ENCODE measurements around the gene BAIAP3.

The BAIAP3 gene

DNA sequence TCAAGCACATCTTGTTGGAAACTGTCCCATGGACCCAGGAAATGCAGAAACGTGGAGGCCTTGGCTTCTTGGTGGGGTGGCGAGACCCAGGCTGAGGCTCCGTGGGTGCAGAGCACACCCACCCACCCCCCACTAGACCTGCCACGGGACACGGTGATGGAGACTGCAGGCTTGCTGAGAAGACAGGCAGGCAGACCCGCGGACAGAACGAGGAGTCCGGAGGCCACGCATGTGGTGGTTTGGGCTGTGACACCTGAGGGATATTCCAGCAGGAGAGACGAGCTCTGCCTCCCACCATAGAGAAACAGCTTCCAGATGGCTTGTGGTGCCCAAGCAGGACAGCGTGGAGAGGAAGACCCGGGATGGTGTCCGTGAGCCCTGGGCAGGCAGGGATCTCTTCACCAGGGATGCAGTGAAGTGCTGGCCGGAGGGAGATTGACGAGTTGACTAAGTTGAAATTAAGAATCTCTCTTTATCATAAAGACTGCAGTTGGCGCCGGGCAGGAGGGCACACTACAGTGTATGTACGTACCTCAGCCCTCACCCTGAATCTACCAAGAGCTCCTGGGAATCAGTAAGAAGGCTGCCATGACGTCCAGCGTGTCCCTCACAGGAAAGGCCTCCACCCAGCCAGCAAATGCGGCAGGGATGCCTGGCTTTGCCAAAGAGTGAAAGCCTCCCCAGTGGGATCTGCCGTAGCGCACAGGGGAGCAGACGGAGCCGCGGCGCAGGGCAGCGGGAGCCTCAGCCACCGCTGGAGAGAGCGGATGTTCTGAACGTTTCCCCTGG lies 15.8 kb upstream of the BAIAP3 start:
- in situ Hi-C loops (cut with MboI; ENCODE audit: low sequenced_read_pairs) = no loop called here
- Histone ChIP-seq H3K27me3 (ENCODE audit: low read depth) (no peaks in the 10 kb centered on the region), H3K36me3 (replicated peaks) (peaks cover 84% of the 10 kb centered on the region), H3K4me1 (no peaks in the 10 kb centered on the region), H3K4me3 (no peak overlapping the region), H3K9me3 (no peaks in the 10 kb centered on the region)
- no peak for DNase-seq (ENCODE audit: low spot score in 2 of 2)

GRCh38 chr16:1318268-1318545 lies 15.2 kb upstream of the BAIAP3 start:
- Histone ChIP-seq H3K27me3 (ENCODE audit: low read depth) (no peaks in the 10 kb centered on the region), H3K4me3 (no peak overlapping the region), H3K9me3 (no peaks in the 10 kb centered on the region), H3K4me1 (no peaks in the 10 kb centered on the region), H3K36me3 (replicated peaks) (peaks cover 81% of the 10 kb centered on the region)
- in situ Hi-C loops (cut with MboI; ENCODE audit: low sequenced_read_pairs) = no loop called here
- no peak for DNase-seq (ENCODE audit: low spot score in 2 of 2)

- peaks cover 83% of the 10 kb centered on the region for H3K36me3 ChIP-seq (replicated peaks)
- no peaks in the 10 kb centered on the region for H3K4me1 ChIP-seq
- H3K9me3 ChIP-seq = no peaks in the 10 kb centered on the region
- H3K4me3 ChIP-seq = no peak overlapping the region
- no peaks in the 10 kb centered on the region for H3K27me3 ChIP-seq (ENCODE audit: low read depth)
- in situ Hi-C loops (cut with MboI; ENCODE audit: low sequenced_read_pairs) = no loop called here
- no peak for DNase-seq (ENCODE audit: low spot score in 2 of 2)
These were observed 14.4 kb upstream of the BAIAP3 start for GRCh38 chr16:1319041-1319440.

- Histone ChIP-seq H3K4me3 (no peak overlapping the region), H3K27me3 (ENCODE audit: low read depth) (no peaks in the 10 kb centered on the region), H3K4me1 (no peaks in the 10 kb centered on the region), H3K9me3 (no peaks in the 10 kb centered on the region), H3K36me3 (replicated peaks) (peaks cover 81% of the 10 kb centered on the region)
- DNase-seq (ENCODE audit: low spot score in 2 of 2) = no peak
- in situ Hi-C loops (cut with MboI; ENCODE audit: low sequenced_read_pairs) = no loop called here
These were observed 13.3 kb upstream of the BAIAP3 start for GRCh38 chr16:1320097-1320496.

- DNase-seq (ENCODE audit: low spot score in 2 of 2) = no peak
- Histone ChIP-seq H3K4me1 (no peaks in the 10 kb centered on the region), H3K9me3 (no peaks in the 10 kb centered on the region), H3K36me3 (replicated peaks) (peaks cover 75% of the 10 kb centered on the region), H3K4me3 (no peak overlapping the region), H3K27me3 (ENCODE audit: low read depth) (no peaks in the 10 kb centered on the region)
- in situ Hi-C loops (cut with MboI; ENCODE audit: low sequenced_read_pairs) = no loop called here
These were observed 12.7 kb upstream of the BAIAP3 start for GRCh38 chr16:1320658-1321240.

GRCh38 chr16:1322407-1322806 lies 11.0 kb upstream of the BAIAP3 start:
- DNase-seq (ENCODE audit: low spot score in 2 of 2) = no peak
- Histone ChIP-seq H3K27me3 (ENCODE audit: low read depth) (no peaks in the 10 kb centered on the region), H3K4me3 (no peak overlapping the region), H3K36me3 (replicated peaks) (peaks cover 59% of the 10 kb centered on the region), H3K4me1 (no peaks in the 10 kb centered on the region), H3K9me3 (no peaks in the 10 kb centered on the region)
- in situ Hi-C loops (cut with MboI; ENCODE audit: low sequenced_read_pairs) = no loop called here

DNA sequence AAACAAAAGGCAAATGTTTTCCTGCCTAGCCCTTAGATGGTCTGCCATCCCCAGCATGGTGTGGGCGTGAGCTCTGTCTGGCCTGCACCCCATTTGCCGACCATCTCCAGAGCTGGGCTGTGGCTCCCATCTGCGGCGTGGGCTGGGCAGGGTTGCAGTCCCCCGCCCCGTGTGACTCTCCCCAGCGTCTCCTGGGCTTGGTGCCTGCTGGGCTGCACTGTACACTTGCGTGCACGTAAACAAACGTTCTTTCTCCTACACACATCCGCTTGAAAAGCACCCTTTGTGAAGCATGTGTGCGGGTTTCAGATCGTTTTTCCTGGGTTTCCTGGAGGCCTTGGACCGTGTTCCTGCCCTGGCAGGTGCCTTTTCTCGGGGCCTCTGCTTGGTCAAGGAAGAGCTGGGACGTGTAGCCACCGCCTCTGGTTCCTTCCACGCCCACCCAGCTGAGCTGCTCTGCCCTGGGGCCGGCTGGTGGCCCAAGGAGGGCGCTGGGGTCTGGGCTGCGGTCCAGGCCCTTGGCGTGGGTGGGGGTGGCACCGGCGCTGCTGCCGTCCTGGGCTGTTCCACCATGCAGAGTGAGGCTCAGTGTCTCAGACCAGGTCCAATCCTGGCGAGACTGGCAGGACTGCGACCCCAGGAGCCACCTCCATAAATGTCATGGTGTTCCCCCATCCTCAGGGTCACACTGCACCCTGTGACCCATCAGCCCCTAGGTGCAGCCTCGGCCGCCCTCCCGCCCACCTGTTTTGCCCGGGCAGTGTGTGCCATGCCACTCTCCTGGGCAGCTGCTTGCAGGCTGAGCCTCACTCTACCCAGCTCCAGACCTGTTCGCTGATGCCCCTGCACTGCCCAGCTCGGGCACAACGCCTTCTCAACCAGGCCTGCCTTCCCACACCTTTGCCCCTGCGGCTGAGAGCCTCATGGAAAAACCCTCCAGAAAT lies 9.9 kb upstream of the BAIAP3 start:
- H3K4me1 ChIP-seq = no peaks in the 10 kb centered on the region

GRCh38 chr16:1324286-1324826 lies 9.1 kb upstream of the BAIAP3 start:
- H3K9me3 ChIP-seq = no peaks in the 10 kb centered on the region
- no peaks in the 10 kb centered on the region for H3K27me3 ChIP-seq (ENCODE audit: low read depth)
- peaks cover 39% of the 10 kb centered on the region for H3K36me3 ChIP-seq (replicated peaks)
- in situ Hi-C loops (cut with MboI; ENCODE audit: low sequenced_read_pairs) = no loop called here
- no peak overlapping the region for H3K4me3 ChIP-seq
- DNase-seq (ENCODE audit: low spot score in 2 of 2) = no peak
- no peaks in the 10 kb centered on the region for H3K4me1 ChIP-seq

More for the DNA sequence above, 9.9 kb upstream of the BAIAP3 start:
- no peak overlapping the region for H3K4me3 ChIP-seq
- no peaks in the 10 kb centered on the region for H3K9me3 ChIP-seq
- H3K36me3 ChIP-seq (replicated peaks) = peaks cover 47% of the 10 kb centered on the region
- in situ Hi-C loops (cut with MboI; ENCODE audit: low sequenced_read_pairs) = no loop called here
- no peak for DNase-seq (ENCODE audit: low spot score in 2 of 2)
- H3K27me3 ChIP-seq (ENCODE audit: low read depth) = no peaks in the 10 kb centered on the region

GRCh38 chr16:1325261-1325660 lies 8.2 kb upstream of the BAIAP3 start:
- H3K9me3 ChIP-seq = peaks cover 2% of the 10 kb centered on the region; the same call in 1 of the 2 replicates
- peaks cover 30% of the 10 kb centered on the region for H3K36me3 ChIP-seq (replicated peaks)
- no peak overlapping the region for H3K4me3 ChIP-seq
- H3K4me1 ChIP-seq = no peaks in the 10 kb centered on the region
- in situ Hi-C loops (cut with MboI; ENCODE audit: low sequenced_read_pairs) = no loop called here
- DNase-seq (ENCODE audit: low spot score in 2 of 2) = no peak
- no peaks in the 10 kb centered on the region for H3K27me3 ChIP-seq (ENCODE audit: low read depth)

- no peak for DNase-seq (ENCODE audit: low spot score in 2 of 2)
- H3K4me1 ChIP-seq = no peaks in the 10 kb centered on the region
- H3K36me3 ChIP-seq (replicated peaks) = peaks cover 25% of the 10 kb centered on the region
- H3K27me3 ChIP-seq (ENCODE audit: low read depth) = no peaks in the 10 kb centered on the region
- H3K9me3 ChIP-seq = peaks cover 5% of the 10 kb centered on the region; the same call in 1 of the 2 replicates
- in situ Hi-C loops (cut with MboI; ENCODE audit: low sequenced_read_pairs) = no loop called here
- H3K4me3 ChIP-seq = no peak overlapping the region
These were observed 7.6 kb upstream of the BAIAP3 start for GRCh38 chr16:1325673-1326371.

- Histone ChIP-seq H3K27me3 (ENCODE audit: low read depth) (no peaks in the 10 kb centered on the region; the same call in 1 of the 2 replicates), H3K9me3 (peaks cover 5% of the 10 kb centered on the region; the same call in 1 of the 2 replicates), H3K4me1 (no peaks in the 10 kb centered on the region), H3K36me3 (replicated peaks) (peaks cover 22% of the 10 kb centered on the region), H3K4me3 (no peak overlapping the region)
- DNase-seq (ENCODE audit: low spot score in 2 of 2) = no peak
- in situ Hi-C loops (cut with MboI; ENCODE audit: low sequenced_read_pairs) = no loop called here
These were observed 7.1 kb upstream of the BAIAP3 start for GRCh38 chr16:1326391-1326790.

DNA sequence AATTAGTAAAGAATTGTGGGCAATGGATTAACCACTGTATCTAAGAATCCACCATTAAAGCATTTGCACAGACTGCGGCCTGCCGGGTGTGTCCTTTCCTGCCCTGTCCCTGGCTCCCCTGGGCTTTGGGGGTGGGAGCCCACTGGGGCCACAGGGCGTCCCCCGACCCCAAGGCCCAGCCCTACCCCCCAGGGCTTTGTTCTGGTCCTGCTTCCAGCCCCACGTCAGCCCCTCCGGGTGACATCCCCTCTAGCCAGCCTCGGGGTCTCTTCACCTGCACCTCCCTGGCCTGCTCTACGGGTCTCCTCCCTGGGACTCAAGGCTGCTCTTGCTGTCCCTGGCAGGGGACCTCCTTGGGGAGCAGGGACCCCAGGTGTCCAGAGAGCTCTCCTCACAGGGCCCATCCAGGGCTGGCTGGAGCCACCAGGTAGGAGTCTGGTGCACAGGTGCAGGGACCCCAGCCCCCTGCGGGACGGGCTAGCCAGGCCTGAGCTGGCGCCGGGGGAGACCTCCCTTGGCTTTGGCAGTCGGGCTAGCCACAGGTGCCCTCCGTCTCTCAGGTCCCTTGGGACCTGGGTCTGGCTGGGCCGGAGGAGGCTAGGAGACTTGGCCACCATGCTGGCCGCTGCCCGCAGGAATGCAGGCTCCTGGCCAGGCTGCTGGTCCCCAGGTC lies 6.4 kb upstream of the BAIAP3 start:
- Histone ChIP-seq H3K9me3 (peaks cover 5% of the 10 kb centered on the region; the same call in 1 of the 2 replicates), H3K27me3 (ENCODE audit: low read depth) (peaks cover 7% of the 10 kb centered on the region), H3K36me3 (replicated peaks) (peaks cover 20% of the 10 kb centered on the region), H3K4me1 (no peaks in the 10 kb centered on the region), H3K4me3 (no peak overlapping the region)
- DNase-seq (ENCODE audit: low spot score in 2 of 2) = no peak
- in situ Hi-C loops (cut with MboI; ENCODE audit: low sequenced_read_pairs) = no loop called here

DNA sequence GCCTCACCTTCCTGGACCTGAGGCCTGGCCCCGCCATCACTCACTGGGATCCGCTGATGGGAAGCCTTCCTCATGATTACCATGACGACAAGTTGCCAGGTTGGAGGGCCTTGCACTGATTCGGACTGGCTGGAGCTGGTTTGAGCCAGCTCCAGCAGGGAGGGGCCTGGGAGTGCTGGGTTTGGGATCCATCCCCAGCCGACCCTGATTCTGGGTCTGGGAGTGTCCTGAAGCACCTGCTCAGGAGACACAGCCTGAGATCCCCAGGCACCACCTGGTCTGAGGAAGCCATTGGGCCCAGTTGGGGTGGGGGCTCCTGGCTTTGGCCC lies 5.9 kb upstream of the BAIAP3 start:
- H3K4me3 ChIP-seq = no peak overlapping the region
- no peak for DNase-seq (ENCODE audit: low spot score in 2 of 2)
- peaks cover 20% of the 10 kb centered on the region for H3K36me3 ChIP-seq (replicated peaks)
- in situ Hi-C loops (cut with MboI; ENCODE audit: low sequenced_read_pairs) = no loop called here
- peaks cover 12% of the 10 kb centered on the region for H3K27me3 ChIP-seq (ENCODE audit: low read depth)
- no peaks in the 10 kb centered on the region for H3K4me1 ChIP-seq
- H3K9me3 ChIP-seq = peaks cover 5% of the 10 kb centered on the region; the same call in 1 of the 2 replicates
